GM20431 (cell line): ENCODE results near the gene GNA12.

Source experiments
- in situ Hi-C: fragments of 300-500 bp; cut with MseI, MboI; formaldehyde crosslinking; loops from one replicate; pipeline ENCODE4 v1.15.0; 2020; ENCODE audit warnings: low sequenced_read_pairs; ENCODE audit not compliant: unreplicated experiment

The GNA12 gene

DNA sequence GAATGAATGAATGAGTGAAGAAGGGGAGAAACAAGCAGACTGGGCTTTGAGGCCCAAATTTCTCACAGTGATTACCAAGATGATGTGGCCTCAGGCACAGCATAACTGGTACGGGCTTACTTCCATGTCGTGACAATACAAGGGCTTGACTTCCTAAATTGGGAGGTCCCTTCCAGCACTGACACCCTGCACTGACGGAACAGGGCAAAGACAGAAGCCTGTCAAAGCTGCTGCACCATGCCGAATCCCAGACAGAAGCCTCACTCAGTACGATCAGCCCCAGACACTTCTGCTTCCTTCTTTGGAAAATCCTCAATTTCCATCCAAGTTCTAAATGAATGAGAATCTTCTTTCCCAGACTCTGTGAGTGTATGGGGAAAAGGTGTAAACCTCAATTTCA, 51.9 kb downstream of the GNA12 start:
- in situ Hi-C loops = no loop called here

DNA sequence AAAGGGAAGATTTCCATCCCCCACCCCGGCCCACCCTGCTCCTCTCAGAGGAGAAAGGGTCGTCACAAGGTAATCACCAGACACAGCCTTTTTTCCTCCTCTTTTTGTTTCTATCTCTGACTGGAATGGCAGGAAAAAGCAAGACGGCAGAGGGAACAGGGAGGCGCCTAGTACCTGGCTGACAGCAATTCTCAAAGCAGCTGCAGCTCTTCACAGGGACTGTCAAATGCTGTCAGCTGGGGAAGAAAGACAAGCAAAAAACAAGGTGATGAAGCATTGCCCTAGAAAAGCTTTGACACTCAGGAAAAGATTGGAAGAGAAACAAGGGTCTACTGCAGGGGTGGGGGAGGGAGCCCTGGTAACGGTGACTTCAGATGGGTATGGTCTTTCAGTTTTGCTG, 52.7 kb downstream of the GNA12 start:
- in situ Hi-C loops = no loop called here

DNA sequence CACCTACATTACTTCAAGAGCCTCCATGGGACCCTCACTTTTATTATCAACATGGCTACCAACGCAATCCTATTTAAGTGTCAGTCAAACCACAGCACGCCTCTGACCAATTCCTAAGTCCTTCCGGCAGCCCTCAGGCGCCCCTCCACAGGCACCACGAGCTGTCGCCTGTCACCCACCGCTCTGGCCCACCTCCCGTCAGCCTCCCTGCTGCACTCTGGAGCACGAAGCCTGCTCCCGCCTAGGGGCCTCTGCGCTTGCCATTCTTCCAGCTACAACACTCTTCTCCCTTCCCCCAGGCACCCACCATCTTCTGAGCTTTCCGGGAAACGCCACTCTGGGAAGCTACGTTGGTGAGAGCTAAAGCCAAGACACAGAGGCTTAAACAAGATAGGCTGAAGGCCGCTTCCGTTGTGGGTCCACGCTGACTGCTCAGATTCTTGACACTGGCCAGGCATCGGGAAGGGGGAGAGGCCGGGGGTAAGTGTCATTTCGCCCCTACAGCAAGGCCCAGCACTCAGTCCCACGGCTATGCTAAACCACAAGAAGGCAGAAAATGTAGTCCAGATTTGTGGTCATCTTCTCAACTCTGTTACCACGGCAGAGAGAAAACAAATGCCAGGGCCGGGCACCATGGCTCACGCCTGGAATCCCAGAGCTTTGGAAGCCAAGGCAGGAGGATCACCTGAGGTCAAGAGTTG, 56.7 kb downstream of the GNA12 start:
- in situ Hi-C loops = no loop called here

DNA sequence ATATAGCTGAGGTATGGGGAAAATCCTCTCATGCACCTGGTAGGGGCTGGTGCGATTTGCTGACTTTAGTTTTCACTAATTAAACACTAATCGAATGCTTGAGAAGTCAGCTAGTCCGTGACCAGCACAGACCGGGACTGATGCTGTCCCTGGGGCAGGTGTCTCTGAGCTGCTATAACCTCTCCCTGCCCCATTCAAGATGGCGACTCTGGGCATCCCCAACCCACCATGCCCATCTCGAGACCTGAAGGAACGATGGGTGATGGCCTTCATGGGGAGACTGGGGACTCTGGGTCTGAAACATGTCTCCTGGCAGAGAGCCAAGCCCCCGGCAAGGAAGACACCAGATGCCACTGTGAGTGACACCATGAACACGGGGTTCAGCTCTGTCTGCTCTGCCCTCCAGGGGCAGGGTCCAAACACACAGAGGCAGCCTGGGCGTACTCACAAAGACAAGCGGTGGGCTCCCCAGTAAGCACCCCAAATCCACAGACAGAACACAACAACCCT, 57.4 kb downstream of the GNA12 start:
- in situ Hi-C loops = no loop called here

DNA sequence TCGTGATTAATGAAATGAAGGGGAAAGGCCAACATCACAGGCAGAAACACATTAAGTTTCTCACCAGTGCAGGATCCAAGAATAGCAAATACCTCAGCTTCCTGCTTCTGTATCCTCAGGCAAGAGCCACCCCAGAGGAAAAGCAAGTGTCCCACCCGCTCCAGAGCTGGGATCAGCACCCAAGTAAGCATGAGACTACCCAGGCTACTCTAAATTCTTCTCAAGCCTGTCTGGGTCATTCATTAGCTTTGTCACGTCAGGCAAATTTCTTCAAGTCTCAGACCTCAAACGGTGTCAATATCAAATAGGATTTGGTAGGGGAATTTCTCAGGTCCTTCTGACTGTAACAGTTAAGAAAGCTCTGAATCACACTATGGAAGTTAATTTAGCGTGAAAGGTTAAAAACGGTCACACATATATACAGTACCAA, 59.0 kb downstream of the GNA12 start:
- in situ Hi-C loops = no loop called here

DNA sequence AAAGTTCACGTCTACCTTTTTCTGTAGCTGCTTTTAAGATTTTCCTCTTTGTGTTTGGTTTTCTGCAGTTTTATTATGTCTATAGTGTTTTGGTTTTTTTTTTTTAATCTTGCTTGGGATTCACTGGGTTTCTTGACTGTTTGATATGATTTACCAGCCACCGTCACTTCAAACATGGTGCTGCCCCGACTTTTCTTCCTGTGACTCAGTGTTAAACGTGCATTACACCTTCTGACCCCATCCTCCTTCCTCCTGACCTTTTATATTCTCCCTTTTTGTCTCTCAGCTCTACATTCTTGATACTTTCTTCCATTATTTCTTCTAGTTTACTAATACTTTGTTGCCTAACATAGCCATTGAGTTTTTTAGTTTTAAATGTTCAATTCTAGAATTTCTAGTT, 61.5 kb downstream of the GNA12 start:
- in situ Hi-C loops = no loop called here

DNA sequence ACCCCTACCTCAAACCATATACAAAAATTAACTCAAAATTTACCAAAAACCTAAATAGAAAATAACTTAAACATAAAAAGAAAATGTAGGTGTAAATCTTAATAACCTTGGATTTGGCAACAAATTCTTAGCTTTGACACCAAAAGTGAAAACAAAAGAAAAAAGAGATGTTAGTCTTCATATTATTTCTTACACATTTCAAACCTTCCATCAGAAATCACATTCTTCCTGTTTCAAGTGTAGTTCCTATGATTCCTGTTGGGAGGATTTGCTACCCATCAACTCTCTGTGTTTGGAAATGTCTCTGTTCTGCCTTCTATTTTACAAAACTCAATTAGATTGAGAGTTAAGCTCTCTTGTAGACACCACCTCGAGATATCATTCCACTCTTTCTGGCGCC, 62.0 kb downstream of the GNA12 start:
- in situ Hi-C loops = no loop called here

DNA sequence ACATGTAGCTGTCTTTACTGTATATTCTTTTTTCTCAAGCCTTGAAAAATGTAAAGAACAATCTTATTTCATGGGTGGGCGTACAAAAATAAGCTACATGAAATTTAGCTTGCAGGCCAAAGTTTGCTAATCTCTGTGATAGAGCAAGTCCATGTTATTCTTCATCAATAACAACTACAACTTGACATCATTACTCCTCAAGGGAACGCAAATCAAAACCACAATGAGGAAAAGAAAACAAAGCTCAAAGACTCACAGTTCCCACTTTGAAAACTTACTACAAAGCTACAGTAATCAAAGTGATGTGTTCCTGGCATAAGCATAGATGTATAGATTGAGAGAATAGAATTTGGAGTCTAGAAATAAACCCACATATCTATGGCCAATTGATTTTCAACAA, 62.5 kb downstream of the GNA12 start:
- in situ Hi-C loops = no loop called here

DNA sequence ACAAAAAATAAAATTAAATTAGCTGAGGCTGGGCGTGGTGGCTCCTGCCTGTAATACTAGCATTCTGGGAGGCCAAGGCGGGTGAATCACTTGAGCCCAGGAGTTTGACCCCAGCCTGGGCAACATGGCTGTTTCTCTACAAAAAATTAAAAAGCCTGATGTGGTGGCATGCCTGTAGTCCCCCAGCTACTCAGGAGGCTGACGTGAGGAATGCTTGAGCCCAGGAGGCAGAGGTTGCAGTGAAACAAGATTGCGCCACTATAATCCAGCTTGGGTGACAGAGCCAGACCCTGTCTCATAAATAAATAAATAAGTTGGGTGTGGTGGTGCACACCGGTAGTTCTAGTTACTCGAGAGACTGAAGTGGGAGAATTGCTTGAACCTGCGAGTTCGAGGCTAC, 65.1 kb downstream of the GNA12 start:
- in situ Hi-C loops = no loop called here

DNA sequence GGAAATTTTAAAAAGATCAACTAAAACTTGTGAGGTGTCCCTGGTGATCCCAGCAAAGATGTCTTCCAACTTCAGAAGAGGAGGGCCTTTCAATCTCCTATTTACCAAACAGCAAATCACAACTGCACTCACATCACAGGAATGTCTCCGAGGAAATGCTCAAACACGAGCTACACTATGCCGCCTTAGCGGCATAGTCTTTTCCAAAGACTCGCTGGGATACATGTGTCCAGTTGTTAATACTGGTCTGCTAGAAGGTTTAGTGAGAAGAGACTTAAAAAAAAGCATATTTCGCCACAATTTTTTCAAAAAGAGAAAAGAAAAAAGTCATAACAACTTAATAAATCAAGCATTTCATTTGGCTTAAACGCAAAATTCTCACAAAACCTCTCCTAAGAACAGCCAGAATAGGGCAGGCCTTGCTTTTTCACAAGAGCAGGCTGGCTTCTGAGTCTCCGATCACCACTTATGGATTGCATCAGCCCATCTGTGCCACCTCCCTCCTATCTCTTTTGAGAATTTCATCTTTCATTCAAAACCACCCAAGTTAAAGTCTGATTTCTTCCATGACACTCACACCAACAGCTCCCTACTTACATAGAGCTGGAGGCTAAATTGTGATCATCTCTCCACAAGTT, 66.1 kb downstream of the GNA12 start:
- in situ Hi-C loops = no loop called here

DNA sequence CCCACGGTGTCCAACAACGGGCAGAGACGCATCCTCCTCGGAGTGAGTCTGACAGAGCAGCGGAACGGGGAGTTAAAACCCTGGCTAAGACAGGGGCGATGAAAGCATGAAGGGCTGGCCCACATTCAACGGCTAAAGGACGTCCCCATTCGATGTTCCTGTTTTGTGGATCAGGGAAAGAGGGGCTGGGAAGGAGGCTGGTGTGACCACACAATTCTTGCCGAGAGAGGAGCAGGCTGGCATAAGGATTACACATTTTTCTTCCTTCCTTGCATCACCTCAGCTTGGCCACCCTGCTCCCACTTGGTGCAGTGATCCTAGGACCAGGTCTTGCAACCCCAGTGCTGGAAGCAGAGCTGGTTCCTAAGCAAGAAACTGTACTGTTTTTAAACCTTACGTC, 67.7 kb downstream of the GNA12 start:
- in situ Hi-C loops = no loop called here

DNA sequence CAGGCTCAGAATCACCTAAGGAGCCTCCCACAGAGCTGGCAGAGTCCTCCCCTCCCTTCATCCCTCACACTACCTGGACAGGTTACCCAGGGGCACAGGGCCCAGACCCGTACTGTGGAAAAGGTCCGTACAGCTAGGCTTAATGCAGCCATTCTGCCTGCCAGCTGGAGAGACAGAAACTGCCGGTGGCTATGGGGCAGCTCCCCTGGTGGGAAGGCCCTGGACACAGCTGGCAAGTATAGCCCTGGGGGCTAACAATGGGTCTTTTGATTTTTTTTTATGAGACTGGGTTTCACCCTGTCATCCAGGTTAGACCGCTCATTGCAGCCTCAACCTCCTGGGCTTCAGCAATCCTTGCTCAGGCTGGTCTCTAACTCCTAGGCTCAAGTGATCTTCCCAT, 68.3 kb downstream of the GNA12 start:
- in situ Hi-C loops = no loop called here

DNA sequence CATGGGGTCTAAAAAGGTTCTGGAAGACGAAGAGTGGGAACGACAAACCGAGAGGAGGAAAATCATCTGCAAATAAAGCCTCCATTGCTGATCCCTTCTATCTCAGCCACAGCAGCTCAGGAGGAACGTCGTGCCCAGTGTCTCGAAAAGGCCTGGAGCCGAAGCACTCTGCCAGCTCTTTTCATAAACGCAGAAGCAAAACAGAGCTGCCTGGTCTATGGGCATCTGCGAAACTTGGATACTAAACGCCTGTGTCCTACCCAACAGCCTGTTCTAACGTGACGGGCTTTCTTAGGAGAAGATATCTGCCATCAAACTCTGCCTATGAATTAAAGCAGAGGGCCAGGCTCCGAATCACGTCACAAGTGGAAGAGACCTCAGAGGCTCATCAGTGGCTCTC, 68.7 kb downstream of the GNA12 start:
- in situ Hi-C loops = no loop called here

DNA sequence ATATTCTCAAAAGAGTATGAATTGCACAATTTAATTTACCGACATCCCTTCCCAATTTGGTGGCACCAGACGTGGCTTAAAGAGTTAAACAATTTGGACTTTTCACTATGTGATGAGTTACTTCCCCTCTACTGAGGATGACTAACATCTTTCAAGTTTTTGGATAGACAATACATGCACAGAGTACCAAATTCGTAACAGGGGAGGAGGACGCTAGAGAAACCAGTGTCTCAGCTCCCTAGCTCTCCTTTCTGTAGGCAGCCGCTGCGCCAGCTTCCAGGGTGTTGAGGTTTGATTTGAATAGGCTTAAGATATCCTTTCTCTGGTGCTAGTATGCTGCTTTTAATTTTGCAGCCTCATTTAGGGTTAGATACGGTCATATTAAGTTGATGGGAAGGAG, 69.2 kb downstream of the GNA12 start:
- in situ Hi-C loops = no loop called here

DNA sequence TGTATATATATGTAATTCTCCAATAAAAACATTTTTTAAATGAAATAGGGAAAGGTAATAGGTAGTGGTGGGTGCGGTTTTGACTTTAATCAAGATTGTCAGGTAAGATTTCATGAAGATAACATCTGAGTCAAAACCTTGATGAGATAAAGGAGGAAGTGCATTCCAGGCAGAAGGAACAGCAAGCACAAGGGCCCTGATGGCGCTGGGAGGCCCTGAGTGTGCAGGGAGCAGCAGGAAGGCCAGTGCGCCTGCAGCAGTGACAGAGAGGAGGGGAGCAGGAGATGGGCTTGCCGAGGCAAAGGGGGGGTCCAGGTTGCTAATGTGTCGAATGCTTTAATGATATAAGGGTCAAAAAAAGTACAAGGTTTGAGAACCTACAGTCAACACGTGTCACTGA, 69.8 kb downstream of the GNA12 start:
- in situ Hi-C loops = no loop called here

DNA sequence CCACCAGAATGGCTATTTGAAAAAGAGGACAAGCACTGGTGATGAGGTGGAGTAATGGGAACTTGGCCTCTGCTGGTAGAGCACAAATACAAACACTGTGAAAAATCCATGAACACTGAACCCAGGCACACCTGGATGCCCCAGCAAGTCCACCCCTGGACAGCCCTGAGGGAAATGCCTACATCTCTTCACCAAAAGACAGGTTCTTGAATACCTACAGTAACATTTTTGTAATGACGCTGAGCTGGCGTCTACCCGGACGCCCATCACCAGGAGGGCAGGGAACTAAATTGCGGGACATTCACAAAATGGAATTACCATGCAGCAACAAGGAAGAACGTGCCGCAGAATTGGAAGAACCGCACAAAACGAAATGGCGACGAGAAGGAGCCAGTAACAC, 70.5 kb downstream of the GNA12 start:
- in situ Hi-C loops = no loop called here

DNA sequence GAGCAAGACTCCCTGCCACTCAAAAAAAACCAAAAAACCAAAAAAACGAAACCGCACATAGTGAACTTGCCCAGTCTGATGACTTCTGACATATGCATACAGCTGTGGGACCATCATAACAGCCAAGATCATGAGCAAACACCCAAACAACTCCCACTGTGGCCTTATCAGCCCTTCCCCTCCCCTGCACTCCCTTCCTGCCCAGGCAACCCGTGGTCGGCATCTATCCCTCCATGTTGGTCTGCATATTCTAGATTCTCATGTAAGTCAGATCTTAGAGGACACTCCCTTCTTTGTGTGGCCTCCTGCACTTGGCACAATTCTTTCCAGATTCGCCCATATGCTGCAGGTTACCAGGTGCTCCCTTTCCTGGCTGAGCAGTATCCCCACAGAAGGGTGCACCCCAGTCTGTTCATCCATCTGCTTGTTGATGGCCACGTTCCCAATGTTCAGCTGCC, 72.8 kb downstream of the GNA12 start:
- in situ Hi-C loops = no loop called here

DNA sequence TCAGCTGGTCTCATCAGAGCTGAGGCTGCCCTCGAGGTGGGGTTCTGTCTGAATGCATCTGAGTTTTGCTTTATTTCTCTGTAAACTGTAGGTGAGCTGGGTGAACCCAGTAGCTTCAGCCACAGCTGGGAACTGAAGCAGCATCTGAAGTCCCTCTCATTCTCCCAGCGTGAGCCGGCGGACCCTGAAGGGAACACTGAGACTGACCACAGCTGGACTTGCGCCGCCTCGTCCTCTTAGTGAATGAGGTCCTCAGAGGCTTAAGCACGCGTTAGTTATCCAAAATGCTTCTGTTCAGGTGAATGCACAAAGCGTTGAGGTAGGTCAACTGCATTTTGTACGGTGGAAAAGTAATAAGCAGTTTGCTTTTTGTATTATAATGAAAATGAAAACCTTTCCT, 79.5 kb downstream of the GNA12 start:
- in situ Hi-C loops = no loop called here

DNA sequence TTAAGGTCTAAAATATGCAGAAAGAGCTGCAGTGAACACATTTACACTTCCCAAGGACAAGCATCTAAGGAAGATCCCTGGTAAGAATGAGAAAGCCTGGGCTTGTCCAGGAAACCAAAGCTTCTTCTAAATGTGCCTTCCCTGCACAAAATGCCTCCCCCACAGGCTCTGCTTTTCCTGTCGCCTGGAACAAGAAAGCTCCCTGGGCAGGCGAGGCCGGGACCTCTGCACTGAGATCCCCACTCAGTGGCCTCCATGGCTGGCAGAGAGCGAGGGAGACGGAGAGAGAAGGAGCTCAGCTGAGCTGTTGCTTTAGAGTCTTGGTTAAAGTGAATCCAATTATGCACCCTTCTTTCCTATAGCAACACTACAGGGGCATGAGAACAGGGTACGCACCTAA, 80.5 kb downstream of the GNA12 start:
- in situ Hi-C loops = no loop called here

DNA sequence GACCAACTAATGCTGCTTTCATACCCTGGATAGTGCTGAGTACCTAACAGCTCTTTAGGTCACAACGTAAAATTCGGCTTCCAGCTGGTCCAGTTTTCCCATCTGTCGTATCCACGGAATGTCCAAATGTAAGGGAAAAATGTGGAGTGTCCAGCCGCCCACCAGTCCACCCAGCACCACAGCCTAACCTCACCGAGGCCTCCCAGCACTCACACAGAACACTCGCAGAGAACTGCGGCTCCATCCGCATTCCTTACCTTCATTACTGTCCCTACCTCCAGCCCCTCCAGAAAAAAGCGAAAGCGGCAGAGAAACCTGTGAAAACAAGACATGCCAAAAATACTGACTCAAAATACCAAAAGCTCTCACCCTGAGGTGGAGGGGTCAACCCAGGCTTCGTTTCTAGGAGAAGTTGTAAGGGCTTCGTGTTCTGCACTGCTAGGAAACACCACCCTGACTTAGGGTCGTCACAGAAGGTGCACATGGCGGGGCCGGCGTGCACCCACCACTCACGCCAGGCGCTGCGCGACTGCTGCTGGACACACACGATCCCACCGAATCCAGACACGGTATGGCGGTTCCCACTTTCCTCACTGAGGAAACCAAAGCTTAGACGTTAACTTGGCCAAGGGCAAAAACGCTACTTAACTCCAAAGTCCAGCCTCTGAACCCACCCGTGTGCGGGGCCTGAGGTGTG, 82.2 kb downstream of the GNA12 start:
- in situ Hi-C loops = no loop called here

DNA sequence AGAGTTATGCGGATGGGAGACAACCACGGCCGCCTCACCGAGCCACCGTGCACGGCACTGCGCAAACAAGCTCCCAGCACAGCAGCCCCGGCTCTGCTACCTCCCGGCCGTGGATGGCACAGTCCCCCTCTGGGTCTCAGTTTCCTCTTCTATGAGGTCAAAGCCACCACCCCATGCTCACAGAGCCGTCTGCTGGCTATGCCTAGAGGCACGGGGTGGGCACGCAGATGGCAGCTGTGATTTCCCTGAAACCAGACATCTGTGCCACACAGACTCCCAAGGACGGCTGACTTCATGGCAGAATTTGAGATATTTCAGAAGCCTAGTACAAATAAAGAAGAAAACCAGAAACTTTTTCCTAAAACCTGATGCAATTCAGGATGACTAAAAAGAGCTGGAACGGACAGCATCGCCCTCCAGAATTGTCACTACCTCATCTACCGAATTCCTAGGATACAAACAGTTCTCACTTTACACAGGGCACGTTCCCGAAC, 82.9 kb downstream of the GNA12 start:
- in situ Hi-C loops = no loop called here
